ENCODE measurements around the gene ACSF2. TPM values are rescaled to one million over a fixed set of nuclear protein-coding genes. Genes with fewer than 3 reads are reported as not detected.

Gene ACSF2
- polyA plus RNA-seq, 1 donor from 2014 or later, result not detected

DNA sequence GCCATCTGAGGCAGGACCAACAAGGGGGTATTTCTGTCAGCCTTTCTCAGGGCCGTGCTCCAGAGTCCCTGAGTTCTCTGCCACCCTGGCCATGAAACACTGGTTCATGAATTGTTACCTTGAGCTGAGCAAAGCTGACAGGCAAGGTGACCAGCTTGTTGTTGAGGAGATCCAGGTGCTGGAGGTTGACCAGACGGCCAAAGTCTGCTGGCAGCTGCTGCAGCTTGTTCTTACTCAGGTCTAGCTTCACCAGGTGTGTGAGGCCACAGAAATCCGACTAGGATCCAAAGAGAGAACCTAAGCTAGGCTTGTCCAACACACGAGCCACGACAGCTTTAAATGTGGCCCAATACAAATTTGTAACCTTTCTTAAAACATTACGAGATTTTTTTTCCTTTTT is 33.4 kb upstream of the ACSF2 start:
- H3K27me3 ChIP-seq (ENCODE audit: insufficient read depth, low read depth, low read length), result no peaks in the 10 kb centered on the region
- no peaks in the 10 kb centered on the region for H3K36me3 ChIP-seq (ENCODE audit: insufficient read depth, low read length)
- H3K4me3 ChIP-seq (ENCODE audit: low read length), result no peak overlapping the region
- no peaks in the 10 kb centered on the region for H4K20me1 ChIP-seq (ENCODE audit: insufficient read depth)
- H3F3A ChIP-seq (ENCODE audit: insufficient read depth, low read length, poor library complexity, severe bottlenecking), result no peaks in the 10 kb centered on the region
- H3K79me2 ChIP-seq (replicated peaks; ENCODE audit: insufficient read depth, low read length), result peaks cover 15% of the 10 kb centered on the region
- H3K9me2 ChIP-seq (ENCODE audit: insufficient read depth, low read length), result no peaks in the 10 kb centered on the region
- TF ChIP-seq SMC3 (conservative IDR thresholded peaks at IDR 0.05; ENCODE audit: poor library complexity) (no peak), EP300 (conservative IDR thresholded peaks at IDR 0.05; ENCODE audit: poor library complexity, severe bottlenecking) (no peak), REST (IDR thresholded peaks at IDR 0.05; ENCODE audit: borderline replicate concordance) (no peak), TAF1 (IDR thresholded peaks at IDR 0.05; ENCODE audit: low read depth) (no peak), MXI1 (conservative IDR thresholded peaks at IDR 0.05; ENCODE audit: poor library complexity, severe bottlenecking) (no peak), CTCF (IDR thresholded peaks at IDR 0.05; ENCODE audit: poor library complexity, severe bottlenecking) (no peak), EZH2 (IDR thresholded peaks at IDR 0.05; ENCODE audit: borderline replicate concordance, insufficient read depth, low read length, poor library complexity, severe bottlenecking) (no peak), POLR2AphosphoS5 (IDR thresholded peaks at IDR 0.05) (no peak), RAD21 (conservative IDR thresholded peaks at IDR 0.05) (no peak)
- H3K9ac ChIP-seq (ENCODE audit: low read length), result no peak overlapping the region
- H2AFZ ChIP-seq (ENCODE audit: low read depth, low read length), result no peak overlapping the region
- no peaks in the 10 kb centered on the region for H3K9me3 ChIP-seq (ENCODE audit: low read length)
- H3K27ac ChIP-seq (ENCODE audit: low read length), result no peak overlapping the region
- no peak overlapping the region for H3K4me2 ChIP-seq (ENCODE audit: low read length)

DNA sequence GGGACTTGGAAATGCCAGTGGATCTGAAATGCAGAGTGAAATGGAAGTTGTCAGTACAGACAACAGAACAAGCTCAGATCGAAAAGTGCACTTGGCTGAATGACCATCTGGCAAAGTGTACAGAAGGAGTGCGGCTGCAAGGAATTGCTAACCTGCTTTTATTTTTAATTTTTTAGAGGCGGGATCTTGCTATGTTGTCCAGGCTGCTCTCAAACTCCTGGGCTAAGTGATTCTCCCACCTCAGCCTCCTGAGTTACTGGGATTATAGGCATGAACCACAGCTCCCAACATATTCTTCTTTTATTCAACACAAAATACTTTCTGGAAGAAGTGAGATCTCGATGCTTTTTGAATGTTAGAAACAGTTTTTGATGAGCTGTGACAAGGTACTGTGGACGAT is 32.3 kb upstream of the ACSF2 start:
- Histone ChIP-seq H3K27ac (ENCODE audit: low read length) (no peak overlapping the region), H3K27me3 (ENCODE audit: insufficient read depth, low read depth, low read length) (no peaks in the 10 kb centered on the region), H3K36me3 (ENCODE audit: insufficient read depth, low read length) (no peaks in the 10 kb centered on the region), H2AFZ (ENCODE audit: low read depth, low read length) (no peak overlapping the region), H3K4me3 (ENCODE audit: low read length) (no peak overlapping the region), H4K20me1 (ENCODE audit: insufficient read depth) (no peaks in the 10 kb centered on the region), H3K9me3 (ENCODE audit: low read length) (no peaks in the 10 kb centered on the region), H3K79me2 (replicated peaks; ENCODE audit: insufficient read depth, low read length) (peaks cover 15% of the 10 kb centered on the region), H3K9ac (ENCODE audit: low read length) (no peak overlapping the region), H3F3A (ENCODE audit: insufficient read depth, low read length, poor library complexity, severe bottlenecking) (no peaks in the 10 kb centered on the region), H3K4me2 (ENCODE audit: low read length) (no peak overlapping the region), H3K9me2 (ENCODE audit: insufficient read depth, low read length) (no peaks in the 10 kb centered on the region)
- no peak for TF ChIP-seq SMC3 (conservative IDR thresholded peaks at IDR 0.05; ENCODE audit: poor library complexity)
- no peak for TF ChIP-seq EZH2 (IDR thresholded peaks at IDR 0.05; ENCODE audit: borderline replicate concordance, insufficient read depth, low read length, poor library complexity, severe bottlenecking)
- TF ChIP-seq POLR2AphosphoS5 (IDR thresholded peaks at IDR 0.05), result no peak
- TF ChIP-seq MXI1 (conservative IDR thresholded peaks at IDR 0.05; ENCODE audit: poor library complexity, severe bottlenecking), result no peak
- no peak for TF ChIP-seq REST (IDR thresholded peaks at IDR 0.05; ENCODE audit: borderline replicate concordance)
- no peak for TF ChIP-seq RAD21 (conservative IDR thresholded peaks at IDR 0.05)
- TF ChIP-seq EP300 (conservative IDR thresholded peaks at IDR 0.05; ENCODE audit: poor library complexity, severe bottlenecking), result no peak
- no peak for TF ChIP-seq TAF1 (IDR thresholded peaks at IDR 0.05; ENCODE audit: low read depth)
- TF ChIP-seq CTCF (IDR thresholded peaks at IDR 0.05; ENCODE audit: poor library complexity, severe bottlenecking), result no peak

All from neural cell (in vitro differentiated cells).